Body of pancreas (tissue), 4 donors: Measurements from ENCODE around the gene PHOSPHO1.

ENCODE experiments used
- POLR2A ChIP-seq, 3 donors: fragments of 450-650 bp; IDR thresholded peaks; one replicate each; pipeline ENCODE4 v1.6.1; 2016; ENCODE audit warnings: antibody characterized with exemption in 3 of 3, mild to moderate bottlenecking in 2 of 3
- TF ChIP-seq, protein P1 (sequence below), 7 experiments: fragments of 450-650 bp in 4 of 7; fragments of 200-600 bp in 3 of 7; sonication (generic) in 3 of 7; IDR thresholded peaks; one replicate each; pipeline ENCODE4 v1.5.1; 2016 to 2019; ENCODE audit warnings: antibody characterized with exemption in 7 of 7

DNA sequence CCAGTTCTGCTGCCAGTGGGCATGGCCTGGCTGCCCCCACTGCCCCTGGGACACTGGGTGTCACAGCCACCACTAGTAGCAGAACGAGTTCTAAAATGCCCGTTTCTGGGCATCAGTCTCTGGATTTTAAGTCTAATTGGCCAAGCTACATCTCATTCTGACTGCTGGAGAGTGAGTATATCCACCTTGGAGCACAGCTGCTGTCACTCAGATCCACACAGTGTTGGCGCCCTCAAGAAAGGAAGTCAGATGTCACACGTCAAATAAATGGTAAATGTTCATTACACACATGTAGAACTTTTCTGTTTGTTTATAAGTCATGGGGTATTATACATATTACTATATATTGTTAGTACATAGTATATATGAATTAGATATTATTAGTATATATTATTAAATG, 39.7 kb downstream of the PHOSPHO1 start:
- TF ChIP-seq, protein P1, sequence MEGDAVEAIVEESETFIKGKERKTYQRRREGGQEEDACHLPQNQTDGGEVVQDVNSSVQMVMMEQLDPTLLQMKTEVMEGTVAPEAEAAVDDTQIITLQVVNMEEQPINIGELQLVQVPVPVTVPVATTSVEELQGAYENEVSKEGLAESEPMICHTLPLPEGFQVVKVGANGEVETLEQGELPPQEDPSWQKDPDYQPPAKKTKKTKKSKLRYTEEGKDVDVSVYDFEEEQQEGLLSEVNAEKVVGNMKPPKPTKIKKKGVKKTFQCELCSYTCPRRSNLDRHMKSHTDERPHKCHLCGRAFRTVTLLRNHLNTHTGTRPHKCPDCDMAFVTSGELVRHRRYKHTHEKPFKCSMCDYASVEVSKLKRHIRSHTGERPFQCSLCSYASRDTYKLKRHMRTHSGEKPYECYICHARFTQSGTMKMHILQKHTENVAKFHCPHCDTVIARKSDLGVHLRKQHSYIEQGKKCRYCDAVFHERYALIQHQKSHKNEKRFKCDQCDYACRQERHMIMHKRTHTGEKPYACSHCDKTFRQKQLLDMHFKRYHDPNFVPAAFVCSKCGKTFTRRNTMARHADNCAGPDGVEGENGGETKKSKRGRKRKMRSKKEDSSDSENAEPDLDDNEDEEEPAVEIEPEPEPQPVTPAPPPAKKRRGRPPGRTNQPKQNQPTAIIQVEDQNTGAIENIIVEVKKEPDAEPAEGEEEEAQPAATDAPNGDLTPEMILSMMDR (IDR thresholded peaks at IDR 0.05) = no peak
- TF ChIP-seq POLR2A (IDR thresholded peaks at IDR 0.05) = no peak
